ENCODE data around the gene RBMS3.

RBMS3 gene

DNA sequence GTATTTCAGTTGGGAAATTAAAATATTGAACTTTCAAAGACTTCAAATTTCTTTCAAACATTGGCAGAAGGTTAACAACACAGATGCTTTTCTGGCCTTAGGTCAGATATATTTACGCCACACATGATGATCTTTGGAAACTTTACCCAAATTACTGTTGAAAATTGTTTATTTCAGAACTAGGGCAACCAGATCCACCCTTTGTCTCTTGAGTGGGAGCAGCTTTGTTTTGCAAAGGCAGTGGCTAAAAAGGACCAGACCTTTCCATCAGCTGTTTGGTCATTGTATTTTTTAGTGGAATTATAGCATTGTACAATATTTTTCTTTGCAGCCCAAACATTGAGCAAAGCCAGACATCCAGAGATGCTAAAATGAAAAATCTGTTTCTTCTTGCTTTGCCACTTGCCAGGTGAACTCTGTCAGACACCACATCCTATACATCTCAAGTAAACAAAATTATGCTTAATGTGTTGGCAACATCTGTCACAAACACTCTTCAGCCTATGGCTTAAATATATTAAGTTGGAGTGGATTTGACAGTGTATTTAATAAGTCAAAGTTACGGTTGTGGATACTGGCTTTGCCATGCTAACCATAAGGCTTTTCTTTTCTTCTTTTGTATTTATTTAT, 651.9 kb downstream of the RBMS3 start:
- H3K36me3 ChIP-seq (ENCODE audit: control insufficient read depth in 1 of 2, insufficient read depth in 2 of 2, low read length in 2 of 2), result no peaks in the 10 kb centered on the region
- H3K4me3 ChIP-seq (ENCODE audit: low read depth in 1 of 2, low read length in 2 of 2), result no peak overlapping the region
- no peak overlapping the region for H3K27ac ChIP-seq (ENCODE audit: low read depth, low read length)
- no peaks in the 10 kb centered on the region for H3K4me1 ChIP-seq (ENCODE audit: control insufficient read depth in 1 of 2, insufficient read depth in 2 of 2, low read length in 2 of 2)
- no peaks in the 10 kb centered on the region for H3K27me3 ChIP-seq (ENCODE audit: control insufficient read depth in 1 of 2, insufficient read depth in 2 of 2, low read length in 2 of 2)
- H3K9me3 ChIP-seq (ENCODE audit: control insufficient read depth in 1 of 2, low read length in 2 of 2), result no peaks in the 10 kb centered on the region
- no peak overlapping the region for H3K9ac ChIP-seq (ENCODE audit: low read depth in 1 of 2, low read length in 2 of 2)

DNA sequence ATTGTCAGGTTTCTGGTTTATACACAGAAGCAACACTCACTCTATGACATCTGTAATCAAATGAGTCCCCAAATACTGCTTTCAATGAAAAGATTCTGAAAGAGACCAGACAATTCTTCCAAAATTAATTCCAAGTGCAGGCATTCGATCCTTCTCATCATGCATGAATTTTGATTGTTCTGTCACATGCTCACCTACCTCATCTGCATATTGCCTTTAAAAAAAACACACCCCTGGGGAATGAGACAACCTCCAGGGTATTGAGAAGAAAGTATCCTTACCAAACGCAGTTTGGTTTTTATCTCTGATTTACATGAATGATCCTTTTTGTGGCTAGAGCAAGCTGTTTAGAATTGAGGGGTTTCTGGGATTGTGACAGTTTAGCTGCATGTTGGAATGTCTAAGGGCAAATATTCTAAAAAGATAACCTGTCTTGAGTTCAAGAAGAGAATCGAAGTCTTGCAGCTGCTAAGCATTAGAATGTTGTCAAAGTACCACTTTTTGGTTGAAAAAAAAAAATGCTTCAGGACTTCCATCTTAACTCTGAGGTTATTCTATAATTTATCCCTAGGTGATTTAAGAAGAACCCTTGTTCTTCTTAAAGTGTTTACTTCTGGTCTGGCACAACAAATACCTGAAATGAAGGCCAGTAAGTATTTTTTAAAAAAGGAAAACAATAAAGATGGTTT, 653.1 kb downstream of the RBMS3 start:
- Histone ChIP-seq H3K27ac (ENCODE audit: low read depth, low read length) (no peak overlapping the region), H3K4me3 (ENCODE audit: low read depth in 1 of 2, low read length in 2 of 2) (no peak overlapping the region), H3K4me1 (ENCODE audit: control insufficient read depth in 1 of 2, insufficient read depth in 2 of 2, low read length in 2 of 2) (no peaks in the 10 kb centered on the region), H3K27me3 (ENCODE audit: control insufficient read depth in 1 of 2, insufficient read depth in 2 of 2, low read length in 2 of 2) (no peaks in the 10 kb centered on the region), H3K36me3 (ENCODE audit: control insufficient read depth in 1 of 2, insufficient read depth in 2 of 2, low read length in 2 of 2) (no peaks in the 10 kb centered on the region), H3K9me3 (ENCODE audit: control insufficient read depth in 1 of 2, low read length in 2 of 2) (no peaks in the 10 kb centered on the region), H3K9ac (ENCODE audit: low read depth in 1 of 2, low read length in 2 of 2) (no peak overlapping the region)

DNA sequence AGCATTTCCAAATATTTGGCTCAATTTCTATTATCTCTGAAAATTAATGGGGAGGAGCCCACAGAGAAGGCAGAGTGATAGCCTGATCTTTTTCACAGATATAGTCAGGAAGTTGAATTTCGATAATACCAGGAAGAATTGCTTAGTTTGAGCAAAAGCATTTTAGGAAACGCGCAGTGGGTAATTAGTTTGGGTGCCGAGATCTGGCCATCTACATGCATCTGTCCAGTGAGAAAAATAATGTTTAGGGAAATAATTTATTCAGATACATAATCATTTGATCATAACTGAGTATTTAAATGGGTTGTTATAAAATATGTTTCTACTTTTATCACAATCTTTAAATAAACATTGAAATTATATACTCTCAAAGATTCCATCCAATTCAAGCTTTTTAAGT, 653.9 kb downstream of the RBMS3 start:
- no peak overlapping the region for H3K9ac ChIP-seq (ENCODE audit: low read depth in 1 of 2, low read length in 2 of 2)

DNA sequence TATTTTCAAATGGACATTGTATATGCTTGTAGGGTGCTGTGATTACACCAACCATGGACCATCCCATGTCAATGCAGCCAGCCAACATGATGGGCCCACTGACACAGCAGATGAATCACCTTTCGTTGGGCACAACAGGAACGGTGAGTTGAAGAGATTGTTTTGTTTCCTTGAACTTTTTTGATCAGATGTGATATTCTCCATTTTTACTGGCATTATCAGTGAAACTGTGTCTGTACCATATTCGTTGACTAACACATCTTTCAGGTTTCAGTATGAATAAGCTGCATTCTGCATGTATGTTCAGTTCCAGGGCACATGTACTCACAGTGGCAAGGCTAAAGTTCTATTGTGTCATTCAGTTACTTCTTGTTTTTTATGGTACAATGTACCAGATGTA, 655.2 kb downstream of the RBMS3 start:
- H3K4me3 ChIP-seq (ENCODE audit: low read depth in 1 of 2, low read length in 2 of 2), result no peak overlapping the region
- no peak overlapping the region for H3K9ac ChIP-seq (ENCODE audit: low read depth in 1 of 2, low read length in 2 of 2)
- no peaks in the 10 kb centered on the region for H3K4me1 ChIP-seq (ENCODE audit: control insufficient read depth in 1 of 2, insufficient read depth in 2 of 2, low read length in 2 of 2)
- H3K9me3 ChIP-seq (ENCODE audit: control insufficient read depth in 1 of 2, low read length in 2 of 2), result no peaks in the 10 kb centered on the region
- no peaks in the 10 kb centered on the region for H3K36me3 ChIP-seq (ENCODE audit: control insufficient read depth in 1 of 2, insufficient read depth in 2 of 2, low read length in 2 of 2)
- H3K27me3 ChIP-seq (ENCODE audit: control insufficient read depth in 1 of 2, insufficient read depth in 2 of 2, low read length in 2 of 2), result no peaks in the 10 kb centered on the region
- H3K27ac ChIP-seq (ENCODE audit: low read depth, low read length), result no peak overlapping the region

More for the DNA sequence above, 653.9 kb downstream of the RBMS3 start:
- no peaks in the 10 kb centered on the region for H3K9me3 ChIP-seq (ENCODE audit: control insufficient read depth in 1 of 2, low read length in 2 of 2)
- no peaks in the 10 kb centered on the region for H3K4me1 ChIP-seq (ENCODE audit: control insufficient read depth in 1 of 2, insufficient read depth in 2 of 2, low read length in 2 of 2)
- no peak overlapping the region for H3K4me3 ChIP-seq (ENCODE audit: low read depth in 1 of 2, low read length in 2 of 2)
- no peak overlapping the region for H3K27ac ChIP-seq (ENCODE audit: low read depth, low read length)
- H3K36me3 ChIP-seq (ENCODE audit: control insufficient read depth in 1 of 2, insufficient read depth in 2 of 2, low read length in 2 of 2), result no peaks in the 10 kb centered on the region
- H3K27me3 ChIP-seq (ENCODE audit: control insufficient read depth in 1 of 2, insufficient read depth in 2 of 2, low read length in 2 of 2), result no peaks in the 10 kb centered on the region

DNA sequence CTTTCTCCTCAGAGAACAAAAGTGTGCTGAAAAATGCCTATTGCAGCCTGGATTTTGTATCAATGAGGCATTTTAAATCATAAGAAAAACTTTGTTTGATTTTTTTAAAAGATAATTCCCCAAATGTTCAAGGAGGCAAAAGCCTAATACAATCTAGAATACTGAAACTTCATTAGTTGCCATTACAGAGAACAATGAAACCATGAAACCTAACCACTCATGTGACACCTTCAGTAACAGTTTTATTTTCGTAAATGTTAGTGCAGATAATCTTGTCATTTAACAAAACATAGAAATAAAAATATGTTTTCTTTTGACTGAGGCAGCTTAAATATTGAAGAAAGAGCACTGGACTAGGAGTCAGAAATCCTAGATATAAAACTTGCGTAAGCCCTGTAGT, 655.9 kb downstream of the RBMS3 start:
- Histone ChIP-seq H3K27ac (ENCODE audit: low read depth, low read length) (no peak overlapping the region), H3K9ac (ENCODE audit: low read depth in 1 of 2, low read length in 2 of 2) (no peak overlapping the region), H3K36me3 (ENCODE audit: control insufficient read depth in 1 of 2, insufficient read depth in 2 of 2, low read length in 2 of 2) (no peaks in the 10 kb centered on the region), H3K4me1 (ENCODE audit: control insufficient read depth in 1 of 2, insufficient read depth in 2 of 2, low read length in 2 of 2) (no peaks in the 10 kb centered on the region), H3K27me3 (ENCODE audit: control insufficient read depth in 1 of 2, insufficient read depth in 2 of 2, low read length in 2 of 2) (no peaks in the 10 kb centered on the region), H3K9me3 (ENCODE audit: control insufficient read depth in 1 of 2, low read length in 2 of 2) (no peaks in the 10 kb centered on the region), H3K4me3 (ENCODE audit: low read depth in 1 of 2, low read length in 2 of 2) (no peak overlapping the region)

DNA sequence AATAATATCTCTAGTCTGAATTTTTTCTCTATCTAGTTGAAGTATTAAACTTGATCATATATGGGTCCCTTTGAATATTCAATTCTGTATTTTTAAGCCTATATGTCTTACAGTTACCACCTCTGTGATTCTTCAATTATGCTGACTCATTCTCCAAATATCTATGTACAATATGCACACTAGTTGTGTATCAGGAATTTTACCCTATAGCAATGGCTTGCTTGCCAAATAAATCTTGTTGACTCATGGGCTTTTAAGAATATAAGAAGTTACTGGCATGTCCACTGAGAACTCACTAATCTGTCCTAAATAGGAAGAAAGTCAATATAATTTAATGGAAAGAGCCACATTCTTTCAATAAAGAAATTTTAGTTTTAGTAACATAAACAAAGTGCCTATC, 656.3 kb downstream of the RBMS3 start:
- no peak overlapping the region for H3K9ac ChIP-seq (ENCODE audit: low read depth in 1 of 2, low read length in 2 of 2)
- H3K36me3 ChIP-seq (ENCODE audit: control insufficient read depth in 1 of 2, insufficient read depth in 2 of 2, low read length in 2 of 2), result no peaks in the 10 kb centered on the region
- H3K4me1 ChIP-seq (ENCODE audit: control insufficient read depth in 1 of 2, insufficient read depth in 2 of 2, low read length in 2 of 2), result no peaks in the 10 kb centered on the region

DNA sequence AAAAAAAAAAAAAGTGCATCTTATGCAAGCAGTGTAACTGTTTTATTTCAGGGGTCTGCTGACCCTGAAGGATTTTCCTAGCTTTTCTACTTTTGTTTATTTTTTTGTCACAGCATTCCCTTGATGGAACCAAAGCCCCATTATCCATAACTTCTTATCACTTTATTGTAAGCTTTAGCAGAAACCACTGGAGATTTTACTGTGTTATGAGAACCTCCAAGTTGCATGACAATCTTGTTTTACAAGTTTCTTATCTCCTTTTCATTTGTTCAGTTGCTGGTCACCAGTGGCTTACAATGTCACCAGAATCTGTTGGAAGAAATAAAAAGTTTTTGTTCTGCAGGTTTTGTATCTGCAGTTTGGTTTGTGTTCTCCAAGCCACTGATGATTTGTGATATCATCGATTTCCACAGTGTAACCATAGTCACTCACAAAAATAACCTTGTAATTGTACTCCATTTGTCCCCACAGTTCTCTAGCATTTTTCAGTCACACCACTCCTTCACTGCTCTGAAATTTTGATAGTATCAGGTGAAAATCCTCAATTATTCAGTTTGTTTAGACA, 660.0 kb downstream of the RBMS3 start:
- Histone ChIP-seq H3K9ac (ENCODE audit: low read depth in 1 of 2, low read length in 2 of 2) (no peak overlapping the region), H3K9me3 (ENCODE audit: control insufficient read depth in 1 of 2, low read length in 2 of 2) (no peaks in the 10 kb centered on the region), H3K36me3 (ENCODE audit: control insufficient read depth in 1 of 2, insufficient read depth in 2 of 2, low read length in 2 of 2) (no peaks in the 10 kb centered on the region), H3K4me1 (ENCODE audit: control insufficient read depth in 1 of 2, insufficient read depth in 2 of 2, low read length in 2 of 2) (no peaks in the 10 kb centered on the region), H3K27ac (ENCODE audit: low read depth, low read length) (no peak overlapping the region), H3K4me3 (ENCODE audit: low read depth in 1 of 2, low read length in 2 of 2) (no peak overlapping the region), H3K27me3 (ENCODE audit: control insufficient read depth in 1 of 2, insufficient read depth in 2 of 2, low read length in 2 of 2) (no peaks in the 10 kb centered on the region)

More for the DNA sequence above, 656.3 kb downstream of the RBMS3 start:
- no peak overlapping the region for H3K4me3 ChIP-seq (ENCODE audit: low read depth in 1 of 2, low read length in 2 of 2)
- H3K27me3 ChIP-seq (ENCODE audit: control insufficient read depth in 1 of 2, insufficient read depth in 2 of 2, low read length in 2 of 2), result no peaks in the 10 kb centered on the region
- no peak overlapping the region for H3K27ac ChIP-seq (ENCODE audit: low read depth, low read length)
- H3K9me3 ChIP-seq (ENCODE audit: control insufficient read depth in 1 of 2, low read length in 2 of 2), result no peaks in the 10 kb centered on the region

DNA sequence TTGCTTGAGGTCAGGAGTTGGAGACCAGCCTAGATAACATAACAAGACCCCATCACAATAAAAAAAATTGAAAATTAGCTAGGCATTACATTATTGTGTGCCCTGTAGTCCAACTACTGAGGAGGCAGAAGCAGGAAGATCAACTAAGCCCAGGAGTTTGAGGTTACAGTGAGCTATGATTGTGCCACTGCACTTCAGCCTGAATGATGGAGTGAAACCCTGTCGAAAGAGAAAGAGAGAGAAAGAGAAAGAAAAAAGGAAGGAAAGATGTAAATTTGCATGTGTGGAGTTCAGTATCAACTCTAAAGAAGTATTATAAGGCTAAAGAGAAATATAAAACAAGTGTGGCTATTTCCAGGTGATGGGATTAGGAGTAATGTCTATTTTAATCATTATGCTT, 661.4 kb downstream of the RBMS3 start:
- H3K27me3 ChIP-seq (ENCODE audit: control insufficient read depth in 1 of 2, insufficient read depth in 2 of 2, low read length in 2 of 2), result no peaks in the 10 kb centered on the region
- H3K4me1 ChIP-seq (ENCODE audit: control insufficient read depth in 1 of 2, insufficient read depth in 2 of 2, low read length in 2 of 2), result no peaks in the 10 kb centered on the region
- H3K36me3 ChIP-seq (ENCODE audit: control insufficient read depth in 1 of 2, insufficient read depth in 2 of 2, low read length in 2 of 2), result no peaks in the 10 kb centered on the region
- H3K27ac ChIP-seq (ENCODE audit: low read depth, low read length), result no peak overlapping the region
- H3K9me3 ChIP-seq (ENCODE audit: control insufficient read depth in 1 of 2, low read length in 2 of 2), result no peaks in the 10 kb centered on the region
- no peak overlapping the region for H3K9ac ChIP-seq (ENCODE audit: low read depth in 1 of 2, low read length in 2 of 2)
- no peak overlapping the region for H3K4me3 ChIP-seq (ENCODE audit: low read depth in 1 of 2, low read length in 2 of 2)

DNA sequence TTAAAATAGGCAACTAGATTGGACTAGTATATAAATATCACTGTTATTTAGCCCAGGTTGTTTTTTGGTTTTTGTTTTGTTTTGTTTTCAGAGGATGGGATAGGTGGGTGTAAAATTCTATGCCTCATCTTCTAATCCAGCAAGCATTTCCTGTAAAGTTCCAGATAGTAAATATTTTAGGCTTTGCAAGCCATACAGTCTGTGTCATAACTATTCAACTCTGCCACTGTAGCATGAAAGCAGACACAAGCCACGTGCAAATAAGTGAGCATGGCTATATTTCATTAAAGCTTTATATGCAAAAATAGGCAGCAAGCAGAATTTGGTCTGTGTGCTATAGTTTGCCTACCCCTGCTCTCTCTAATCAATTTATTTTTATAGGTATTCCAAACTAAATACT, 668.3 kb downstream of the RBMS3 start:
- Histone ChIP-seq H3K36me3 (ENCODE audit: control insufficient read depth in 1 of 2, insufficient read depth in 2 of 2, low read length in 2 of 2) (no peaks in the 10 kb centered on the region), H3K27ac (ENCODE audit: low read depth, low read length) (no peak overlapping the region), H3K27me3 (ENCODE audit: control insufficient read depth in 1 of 2, insufficient read depth in 2 of 2, low read length in 2 of 2) (no peaks in the 10 kb centered on the region), H3K9ac (ENCODE audit: low read depth in 1 of 2, low read length in 2 of 2) (no peak overlapping the region), H3K4me1 (ENCODE audit: control insufficient read depth in 1 of 2, insufficient read depth in 2 of 2, low read length in 2 of 2) (no peaks in the 10 kb centered on the region), H3K4me3 (ENCODE audit: low read depth in 1 of 2, low read length in 2 of 2) (no peak overlapping the region), H3K9me3 (ENCODE audit: control insufficient read depth in 1 of 2, low read length in 2 of 2) (no peaks in the 10 kb centered on the region)

DNA sequence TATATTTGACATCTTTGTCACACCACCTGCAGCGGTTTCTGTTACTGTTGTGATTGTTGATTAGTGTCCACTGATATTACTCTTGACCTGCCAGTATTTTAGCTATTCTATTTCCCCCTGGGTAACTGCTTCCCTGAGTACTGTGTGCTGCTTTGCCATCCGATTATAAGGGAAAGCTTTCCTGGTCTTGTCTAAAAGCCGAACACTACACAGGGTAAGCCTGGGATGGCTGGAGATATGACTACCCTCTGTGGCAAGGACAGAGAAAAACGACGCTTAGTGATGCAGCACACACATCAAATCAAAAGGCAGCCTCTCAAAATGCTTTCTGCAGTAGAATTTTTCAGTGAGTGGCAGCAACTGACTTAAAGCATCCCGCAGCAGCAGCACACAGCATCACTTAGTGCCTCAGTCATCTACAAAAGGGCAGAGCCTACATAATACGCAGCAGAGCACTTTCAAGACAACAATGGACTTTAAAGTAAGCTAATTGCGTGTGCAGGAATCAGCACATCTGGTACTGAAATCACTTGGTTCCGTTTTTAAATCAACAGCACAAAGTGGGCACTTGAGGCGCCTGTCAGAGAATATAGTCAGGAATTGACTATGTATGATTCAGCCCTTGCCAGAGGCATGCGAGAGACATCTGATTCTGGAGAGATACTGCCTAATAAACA, 669.2 kb downstream of the RBMS3 start:
- Histone ChIP-seq H3K36me3 (ENCODE audit: control insufficient read depth in 1 of 2, insufficient read depth in 2 of 2, low read length in 2 of 2) (no peaks in the 10 kb centered on the region), H3K27ac (ENCODE audit: low read depth, low read length) (no peak overlapping the region), H3K4me3 (ENCODE audit: low read depth in 1 of 2, low read length in 2 of 2) (no peak overlapping the region), H3K27me3 (ENCODE audit: control insufficient read depth in 1 of 2, insufficient read depth in 2 of 2, low read length in 2 of 2) (no peaks in the 10 kb centered on the region), H3K4me1 (ENCODE audit: control insufficient read depth in 1 of 2, insufficient read depth in 2 of 2, low read length in 2 of 2) (no peaks in the 10 kb centered on the region), H3K9me3 (ENCODE audit: control insufficient read depth in 1 of 2, low read length in 2 of 2) (no peaks in the 10 kb centered on the region), H3K9ac (ENCODE audit: low read depth in 1 of 2, low read length in 2 of 2) (no peak overlapping the region)
